HG02981 (cell line): ENCODE results near the gene ZC3H7A.
"Not testable (repeated sequence)": the region's sequence is repeated elsewhere in the genome, so short reads cannot be mapped to it uniquely, and the experiment has no call there.

ENCODE experiments used
- ATAC-seq: cut with Tn5 transposase; IDR thresholded peaks from one replicate; pipeline ENCODE4 v1.9.1; 2021; ENCODE audit warnings: mild to moderate bottlenecking, moderate library complexity; ENCODE audit not compliant: unreplicated experiment

ZC3H7A gene, protein sequence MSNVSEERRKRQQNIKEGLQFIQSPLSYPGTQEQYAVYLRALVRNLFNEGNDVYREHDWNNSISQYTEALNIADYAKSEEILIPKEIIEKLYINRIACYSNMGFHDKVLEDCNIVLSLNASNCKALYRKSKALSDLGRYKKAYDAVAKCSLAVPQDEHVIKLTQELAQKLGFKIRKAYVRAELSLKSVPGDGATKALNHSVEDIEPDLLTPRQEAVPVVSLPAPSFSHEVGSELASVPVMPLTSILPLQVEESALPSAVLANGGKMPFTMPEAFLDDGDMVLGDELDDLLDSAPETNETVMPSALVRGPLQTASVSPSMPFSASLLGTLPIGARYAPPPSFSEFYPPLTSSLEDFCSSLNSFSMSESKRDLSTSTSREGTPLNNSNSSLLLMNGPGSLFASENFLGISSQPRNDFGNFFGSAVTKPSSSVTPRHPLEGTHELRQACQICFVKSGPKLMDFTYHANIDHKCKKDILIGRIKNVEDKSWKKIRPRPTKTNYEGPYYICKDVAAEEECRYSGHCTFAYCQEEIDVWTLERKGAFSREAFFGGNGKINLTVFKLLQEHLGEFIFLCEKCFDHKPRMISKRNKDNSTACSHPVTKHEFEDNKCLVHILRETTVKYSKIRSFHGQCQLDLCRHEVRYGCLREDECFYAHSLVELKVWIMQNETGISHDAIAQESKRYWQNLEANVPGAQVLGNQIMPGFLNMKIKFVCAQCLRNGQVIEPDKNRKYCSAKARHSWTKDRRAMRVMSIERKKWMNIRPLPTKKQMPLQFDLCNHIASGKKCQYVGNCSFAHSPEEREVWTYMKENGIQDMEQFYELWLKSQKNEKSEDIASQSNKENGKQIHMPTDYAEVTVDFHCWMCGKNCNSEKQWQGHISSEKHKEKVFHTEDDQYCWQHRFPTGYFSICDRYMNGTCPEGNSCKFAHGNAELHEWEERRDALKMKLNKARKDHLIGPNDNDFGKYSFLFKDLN

DNA sequence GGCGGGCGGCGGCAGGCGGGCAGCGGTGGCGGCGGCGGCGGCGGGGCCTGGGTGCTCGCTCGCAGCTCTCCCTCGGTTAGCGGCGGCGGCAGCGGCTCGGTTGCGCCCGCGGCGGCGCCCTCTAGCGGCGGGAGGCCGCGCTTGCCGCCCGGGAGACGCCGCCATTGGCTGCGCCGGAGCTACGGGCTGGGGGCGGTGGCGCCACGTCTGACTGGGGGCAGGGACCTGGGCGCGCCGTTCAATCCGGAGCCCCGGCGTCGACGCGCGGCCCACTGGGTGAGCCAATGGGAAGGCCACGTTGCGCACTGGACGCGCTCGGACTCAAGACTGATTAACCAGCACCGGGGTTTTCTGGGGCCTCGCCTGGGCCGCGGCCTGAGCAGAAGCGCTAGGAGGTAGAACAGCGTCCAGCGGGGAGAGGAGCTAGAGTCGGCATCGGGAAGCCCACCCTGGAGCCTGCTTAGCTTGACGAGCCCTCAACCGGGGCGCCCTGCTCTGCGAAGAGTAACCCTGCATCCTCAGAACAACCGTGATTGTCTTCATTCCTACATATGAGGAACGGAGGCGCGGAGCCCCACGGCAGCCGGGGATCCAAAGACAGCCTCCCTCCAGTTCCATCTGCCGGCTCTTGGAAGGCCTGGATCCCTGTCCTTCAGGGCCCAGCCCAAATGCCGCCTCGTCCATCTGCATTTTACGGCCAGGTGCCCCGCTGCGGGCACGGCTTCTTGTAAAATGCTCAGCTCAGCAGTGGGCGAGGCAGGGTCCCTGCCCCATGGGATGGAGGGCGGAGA, at the start of gene ZC3H7A:
TSS of gene ZC3H7A (minus strand) at position 93 of the 791 bp plus-strand sequence. CDS start 14,904 bp downstream, outside the sequence.
- peak; percentile 94 for ATAC-seq

DNA sequence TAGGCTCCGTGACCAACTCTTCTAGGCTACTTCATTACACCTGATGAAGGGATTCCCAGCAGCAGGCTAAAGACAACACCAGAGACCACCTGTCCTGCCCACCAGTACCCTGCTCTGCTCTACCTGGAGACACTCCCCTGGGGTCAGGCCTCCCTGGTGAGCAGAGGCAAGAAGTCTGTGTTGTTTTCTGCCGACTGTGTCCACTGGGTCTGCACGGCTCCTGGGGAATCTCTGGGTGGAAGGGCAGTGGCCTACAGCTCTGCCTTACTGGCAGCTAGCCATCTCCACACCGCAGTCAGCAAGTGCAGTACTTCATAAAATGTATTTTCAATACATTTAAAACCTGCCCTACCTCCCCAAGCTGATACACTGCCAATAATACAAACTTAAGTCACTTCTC, 47.4 kb upstream of the ZC3H7A start:
- ATAC-seq = no peak

DNA sequence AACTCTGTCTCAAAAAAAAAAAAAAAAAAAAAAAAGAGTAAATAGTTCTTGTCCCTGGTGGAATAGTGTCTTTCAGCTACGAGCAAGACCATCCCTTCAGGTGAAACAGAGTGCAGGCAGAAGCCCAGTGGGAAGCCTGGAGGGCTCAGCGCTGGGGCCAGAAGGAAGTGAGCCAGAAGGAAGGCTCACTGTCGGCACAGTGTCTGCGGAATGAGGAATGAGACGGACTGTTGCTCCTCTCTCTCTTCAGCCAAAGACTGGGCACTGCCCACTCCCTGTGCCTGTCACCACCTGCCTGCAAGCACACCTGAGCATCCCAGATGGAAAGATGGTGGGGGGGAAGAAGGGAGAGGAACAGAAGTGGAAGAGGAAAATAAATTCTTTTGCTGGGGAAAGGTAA, 46.8 kb upstream of the ZC3H7A start:
- ATAC-seq = no peak

DNA sequence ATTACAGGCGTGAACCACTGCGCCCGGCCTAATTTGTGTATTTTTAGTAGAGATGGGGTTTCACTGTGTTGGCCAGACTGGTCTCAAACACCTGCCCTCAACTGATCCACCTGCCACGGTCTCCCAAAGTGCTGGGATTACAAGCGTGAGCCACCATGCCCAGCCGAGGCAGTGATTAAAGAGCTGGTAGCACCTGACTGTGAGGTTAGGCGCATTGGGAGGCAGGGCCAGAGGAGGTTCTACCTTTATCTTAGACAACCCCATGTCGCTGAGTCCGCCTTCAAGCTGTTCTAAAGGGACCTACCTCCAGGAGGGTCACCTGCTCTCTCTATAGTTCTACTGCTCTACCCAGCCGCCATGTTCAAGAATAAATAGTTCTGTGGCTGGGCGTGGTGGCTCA, 46.1 kb upstream of the ZC3H7A start:
- no peak for ATAC-seq

DNA sequence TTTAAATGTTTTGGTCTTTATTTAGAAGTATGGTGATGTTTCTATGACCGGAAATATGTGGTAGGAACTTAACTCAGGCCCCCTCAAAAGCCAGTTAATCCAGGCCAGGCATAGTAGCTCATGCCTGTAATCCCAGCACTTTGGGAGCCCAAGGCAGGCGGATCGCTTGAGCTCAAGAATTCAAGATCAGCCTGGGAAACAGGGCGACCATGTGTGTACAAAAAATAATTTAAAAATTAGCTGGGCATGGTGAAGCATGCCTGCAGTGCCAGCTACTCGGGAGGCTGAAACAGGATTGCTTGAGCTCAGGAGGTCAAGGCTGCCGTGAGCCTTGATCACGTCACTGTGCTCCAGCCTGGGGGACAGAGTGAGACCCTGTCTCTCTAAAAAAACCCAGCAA, 44.0 kb upstream of the ZC3H7A start:
- ATAC-seq = no peak

DNA sequence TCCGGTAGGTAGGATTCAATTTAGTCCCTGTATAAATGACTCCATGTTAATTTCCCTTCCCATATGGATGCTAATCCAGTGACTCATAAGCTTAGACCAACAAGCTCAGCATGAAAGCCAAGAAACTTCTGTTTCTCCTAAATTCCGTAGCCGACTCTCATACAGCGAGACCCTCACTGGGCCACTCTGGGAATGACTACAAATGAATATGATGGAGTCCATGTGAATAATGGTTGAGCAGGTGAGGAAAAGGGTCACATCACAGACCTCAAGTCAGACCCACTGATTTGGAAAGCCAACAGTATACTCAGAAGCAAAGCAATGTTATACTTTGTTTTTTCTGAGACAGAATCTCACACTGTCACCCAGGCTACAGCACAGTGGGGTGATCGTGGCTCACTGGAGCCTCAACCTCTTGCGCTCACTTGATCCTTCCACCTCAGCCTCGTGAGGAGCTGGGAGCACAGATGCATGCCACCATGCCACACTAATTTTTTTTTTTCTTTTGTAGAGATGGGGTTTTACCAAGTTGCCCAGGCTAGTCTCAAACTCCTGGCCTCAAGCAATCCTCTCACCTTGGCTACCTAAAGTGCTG, 39.7 kb upstream of the ZC3H7A start:
- ATAC-seq = no peak

DNA sequence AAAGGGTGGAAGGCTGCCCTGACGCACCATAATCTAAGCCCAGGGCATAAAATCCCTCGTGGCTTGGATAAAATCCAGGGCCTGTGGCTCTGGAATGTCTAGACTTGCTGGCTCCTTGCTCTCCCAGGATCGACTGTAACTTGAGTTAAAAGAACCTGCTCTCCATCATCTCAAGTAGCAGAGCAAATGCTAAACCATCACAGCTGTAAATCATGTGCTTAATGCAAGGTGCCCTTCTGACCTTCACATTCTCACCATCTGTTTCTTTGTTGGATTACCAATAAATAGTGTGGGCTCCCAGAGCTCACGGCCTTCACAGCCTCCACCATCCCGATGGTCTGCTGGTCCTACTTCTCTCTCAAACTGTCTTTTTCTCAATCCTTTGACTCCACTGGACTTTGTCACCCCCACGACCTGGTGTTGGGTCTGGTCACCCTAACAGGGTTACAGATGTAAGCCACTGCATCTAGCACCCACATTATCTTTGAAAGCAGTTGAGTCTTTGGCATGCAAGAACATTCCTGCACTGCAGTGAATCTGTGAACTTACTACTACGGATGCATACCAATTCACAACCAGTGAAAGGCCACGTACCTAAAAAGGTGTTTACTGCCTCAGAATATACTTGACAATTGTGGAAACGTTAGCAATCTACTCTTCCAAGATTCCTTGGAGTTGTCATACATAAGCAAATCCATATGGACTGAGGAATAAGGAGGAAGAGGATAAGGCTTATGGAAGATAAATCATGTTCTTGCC, 39.0 kb upstream of the ZC3H7A start:
- no peak for ATAC-seq

DNA sequence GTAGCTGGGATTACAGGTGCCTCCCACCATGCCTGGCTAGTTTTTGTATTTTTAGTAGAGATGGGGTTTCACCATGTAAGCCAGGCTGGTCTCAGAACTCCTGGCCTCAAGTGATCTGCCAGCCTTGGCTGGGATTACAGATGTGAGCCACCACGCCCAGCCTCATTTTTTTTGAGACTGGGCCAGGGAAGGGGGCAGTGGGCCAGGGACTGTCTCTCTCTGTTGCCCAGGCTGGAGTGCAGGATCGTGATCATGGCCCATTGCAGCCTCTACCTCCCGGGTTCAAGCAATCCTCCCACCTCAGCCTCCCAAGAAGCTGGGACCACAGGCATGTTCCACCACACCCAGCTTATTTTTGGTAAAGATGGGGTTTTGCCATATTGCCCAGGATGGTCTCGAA, 38.3 kb upstream of the ZC3H7A start:
- no peak for ATAC-seq

DNA sequence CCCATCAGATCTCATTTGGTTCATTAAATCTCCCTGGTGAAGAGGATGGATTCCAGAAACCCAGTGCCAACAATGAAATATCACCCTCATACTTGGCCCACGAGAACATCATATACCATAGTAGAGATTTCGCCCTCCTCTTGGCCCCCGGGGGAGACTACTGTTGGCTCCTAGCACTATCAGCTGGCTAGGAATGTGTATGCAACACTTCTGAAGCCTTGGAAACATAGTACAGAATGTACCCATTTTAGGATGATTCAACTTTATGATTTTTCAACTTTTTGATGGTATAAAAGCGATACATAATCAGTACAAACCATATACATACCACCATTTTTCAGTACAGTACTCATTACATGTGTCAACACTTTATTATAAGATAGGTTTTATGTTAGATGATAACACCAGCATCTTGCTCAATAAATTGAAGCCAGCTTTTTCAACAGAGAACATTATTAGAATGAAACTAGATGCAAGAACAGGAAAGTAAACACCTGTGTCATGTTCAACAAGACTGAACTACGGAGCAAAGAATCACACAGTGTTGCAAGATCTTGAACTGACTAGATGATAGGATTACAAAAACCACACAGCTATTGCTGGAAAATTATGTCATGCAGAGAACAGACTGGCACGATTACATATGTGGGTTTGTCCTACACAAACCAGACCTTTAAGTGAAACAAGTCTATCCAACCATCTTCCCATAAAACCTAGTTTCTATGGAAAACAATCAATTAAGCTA, 37.1 kb upstream of the ZC3H7A start:
- no peak for ATAC-seq

DNA sequence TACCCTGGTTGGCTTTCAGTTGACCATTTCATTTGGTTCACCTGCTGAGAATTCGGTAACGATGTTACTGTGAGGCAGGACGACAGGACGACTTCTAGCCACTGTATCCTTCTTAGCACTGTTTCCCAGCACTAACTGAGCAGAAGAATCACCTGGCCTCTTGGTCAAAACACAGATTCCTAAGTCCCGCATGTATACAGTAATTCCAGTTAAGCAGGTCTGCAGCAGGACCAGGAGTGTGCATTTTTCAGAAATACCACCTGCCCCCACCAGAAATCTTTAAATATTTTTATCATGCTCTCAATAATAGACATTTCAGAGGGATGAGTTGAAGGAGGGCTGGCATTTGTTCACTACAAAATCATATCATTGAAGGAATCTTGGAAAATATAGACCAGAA, 31.6 kb upstream of the ZC3H7A start:
- ATAC-seq = no peak

DNA sequence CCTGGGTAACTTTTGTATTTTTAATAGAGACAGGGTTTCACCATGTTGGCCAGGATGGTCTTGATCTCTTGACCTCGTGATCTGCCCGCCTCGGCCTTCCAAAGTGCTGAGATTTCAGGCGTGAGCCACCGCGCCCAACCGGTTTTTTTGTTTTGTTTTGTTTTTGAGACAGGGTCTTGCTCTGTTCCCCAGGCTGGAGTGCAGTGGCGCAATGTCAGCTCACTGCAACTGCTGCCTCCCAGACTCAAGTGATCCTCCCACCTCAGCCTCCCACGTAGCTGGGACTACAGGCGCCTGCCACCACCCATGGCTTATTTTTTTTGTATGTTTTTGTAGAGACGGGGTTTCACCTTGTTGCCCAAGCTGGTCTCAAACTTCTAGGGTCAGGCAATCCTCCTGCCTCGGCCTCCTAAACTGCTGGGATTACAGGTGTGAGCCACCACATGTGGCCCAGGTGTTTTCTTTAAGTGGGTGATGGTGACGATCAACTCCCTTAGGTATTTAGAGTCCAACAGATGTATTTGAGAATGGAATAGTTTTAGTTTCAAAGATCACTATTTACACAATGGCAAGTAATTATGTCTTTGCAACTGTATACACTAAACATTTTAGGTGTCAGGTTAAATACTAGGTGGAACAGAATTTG, 28.6 kb upstream of the ZC3H7A start:
- ATAC-seq = not testable (repeated sequence)

DNA sequence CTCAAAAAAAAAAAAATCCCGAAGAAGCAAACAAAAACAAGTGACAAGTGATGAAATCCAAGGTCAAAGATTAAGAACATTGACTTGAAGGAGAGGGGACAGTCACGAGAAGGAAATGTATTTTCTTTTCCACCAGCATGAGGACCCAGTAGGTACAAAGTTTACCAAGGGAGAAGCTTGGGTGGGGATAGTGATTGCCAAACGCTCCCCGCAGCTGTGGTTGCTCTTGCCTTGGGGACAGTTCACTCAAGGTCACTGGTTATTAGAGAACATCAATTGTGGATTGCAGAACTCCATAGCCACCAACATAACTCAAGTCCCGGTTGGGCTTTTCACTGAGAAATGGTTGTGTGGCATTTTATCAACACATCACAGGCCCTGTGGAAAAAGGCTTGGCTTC, 27.3 kb upstream of the ZC3H7A start:
- ATAC-seq = no peak

DNA sequence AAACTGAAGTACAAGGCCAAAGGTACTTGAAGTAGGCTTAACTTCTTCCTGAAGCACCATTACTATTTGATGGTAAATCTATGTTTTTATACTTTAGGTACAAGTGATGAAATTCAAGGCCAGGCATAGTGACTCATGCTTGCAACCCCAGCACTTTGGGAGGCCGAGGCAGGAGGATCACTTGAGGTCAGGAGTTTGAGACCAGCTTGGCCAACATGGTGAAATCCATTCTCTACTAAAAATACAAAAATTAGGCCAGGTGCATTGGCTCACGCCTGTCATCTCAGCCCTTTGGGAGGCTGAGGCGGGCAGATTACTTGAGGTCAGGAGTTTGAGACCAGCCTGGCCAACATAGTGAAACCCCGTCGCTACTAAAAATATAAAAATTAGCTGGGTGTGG, 26.6 kb upstream of the ZC3H7A start:
- not testable (repeated sequence) for ATAC-seq

DNA sequence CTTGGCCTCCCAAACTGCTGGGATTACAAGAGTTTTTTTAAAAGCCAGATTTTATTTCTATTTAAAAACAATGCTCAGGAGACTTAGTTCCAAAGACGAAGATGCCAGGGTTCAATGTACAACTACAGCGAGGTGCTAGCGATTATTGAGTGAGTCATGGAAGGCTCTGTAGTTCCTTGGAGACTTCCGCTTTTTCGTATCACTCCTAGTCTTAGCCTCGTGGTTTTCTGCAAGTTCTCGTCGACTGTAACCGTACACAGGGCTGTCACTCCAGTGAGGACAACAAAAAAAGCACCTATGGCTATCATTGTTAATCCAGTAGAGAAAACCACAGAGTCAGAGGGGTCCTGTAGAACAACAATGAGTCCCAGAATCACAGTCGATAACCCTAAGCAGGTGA, 22.7 kb upstream of the ZC3H7A start:
- ATAC-seq = no peak

DNA sequence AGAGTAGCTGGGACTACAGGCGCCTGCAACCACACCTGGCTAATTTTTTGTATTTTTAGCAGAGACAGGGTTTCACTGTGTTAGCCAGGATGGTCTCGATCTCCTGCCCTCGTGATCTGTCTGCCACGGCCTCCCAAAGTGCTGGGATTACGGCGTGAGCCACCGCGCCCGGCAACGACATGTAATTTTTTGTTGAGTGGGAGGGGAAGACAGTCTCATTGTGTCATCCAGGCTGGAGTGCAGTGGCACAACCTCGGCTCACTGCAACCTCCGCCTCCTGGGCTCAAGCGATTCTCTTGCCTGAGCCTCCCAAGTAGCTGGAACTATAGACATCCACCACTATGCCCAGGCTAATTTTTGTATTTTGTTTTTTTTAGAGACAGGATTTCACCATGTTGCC, 21.9 kb upstream of the ZC3H7A start:
- not testable (repeated sequence) for ATAC-seq

DNA sequence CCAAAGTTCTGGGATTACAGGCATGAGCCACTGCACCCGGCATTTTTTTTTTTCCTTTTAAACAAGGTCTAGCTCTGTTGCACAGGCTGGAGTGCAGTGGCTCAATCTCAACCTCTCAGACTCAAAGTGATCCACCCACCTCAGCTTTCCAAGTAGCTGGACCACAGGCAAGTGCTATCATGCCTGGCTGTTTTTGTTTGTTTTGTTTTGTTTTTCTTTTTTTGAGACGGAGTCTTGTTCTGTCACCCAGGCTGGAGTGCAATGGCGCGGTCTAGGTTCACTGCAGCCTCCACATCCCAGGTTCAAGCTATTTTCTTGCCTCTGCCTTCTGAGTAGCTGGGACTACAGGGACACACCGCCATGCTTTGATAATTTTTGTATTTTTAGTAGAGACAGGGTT, 19.1 kb upstream of the ZC3H7A start:
- ATAC-seq = no peak

DNA sequence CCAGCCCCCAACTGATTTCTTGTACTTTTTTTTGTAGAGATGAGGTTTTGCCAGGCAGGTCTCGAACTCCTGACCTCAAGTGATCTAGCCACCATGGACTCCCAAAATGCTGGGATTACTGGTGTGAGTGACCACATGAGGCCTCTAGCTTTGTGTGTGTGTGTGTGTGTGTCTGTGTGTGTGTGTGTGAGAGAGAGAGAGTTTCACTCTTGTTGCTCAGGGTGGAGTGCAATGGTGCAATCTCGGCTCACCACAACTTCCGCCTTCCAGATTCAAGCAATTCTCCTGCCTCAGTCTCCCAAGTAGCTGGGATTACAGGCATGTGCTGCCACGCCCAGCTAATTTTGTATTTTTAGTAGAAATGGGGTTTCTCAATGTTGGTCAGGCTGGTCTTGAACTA, 17.7 kb upstream of the ZC3H7A start:
- not testable (repeated sequence) for ATAC-seq

DNA sequence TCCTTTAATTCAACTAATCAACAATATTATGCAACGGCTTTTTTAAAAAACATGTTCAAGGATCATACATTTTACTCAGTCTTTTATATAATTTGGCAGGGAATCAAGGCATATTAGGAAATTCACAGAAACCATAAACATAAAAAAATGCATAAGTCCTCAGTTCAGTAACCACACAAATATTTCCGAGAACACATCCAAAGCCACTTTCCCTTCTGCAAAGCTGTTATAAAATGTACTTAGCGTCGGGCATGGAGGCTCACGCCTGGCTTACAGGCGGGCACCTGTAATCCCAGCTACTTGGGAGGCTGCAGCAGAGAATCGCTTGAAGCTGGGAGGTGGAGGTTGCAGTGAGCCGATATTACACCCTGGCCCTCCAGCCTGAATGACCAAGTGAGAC, 9.7 kb upstream of the ZC3H7A start:
- no peak for ATAC-seq

DNA sequence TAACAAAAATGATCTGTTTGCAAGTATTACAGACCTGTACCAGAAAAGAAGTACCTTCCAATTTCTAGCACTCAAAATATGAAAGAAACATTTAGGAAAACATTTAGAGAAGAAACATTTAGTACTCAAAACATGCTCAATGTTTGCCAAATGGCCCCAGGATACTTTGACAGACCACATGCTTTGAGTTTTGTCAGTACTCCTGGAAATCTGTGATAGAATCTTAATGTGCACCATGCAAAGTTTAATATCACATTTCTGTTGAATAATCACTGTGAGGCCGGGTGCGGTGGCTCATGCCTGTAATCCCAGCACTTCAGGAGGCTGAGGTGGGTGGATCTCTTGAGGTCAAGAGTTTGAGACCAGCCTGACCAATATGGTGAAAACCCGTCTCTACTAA, 8.5 kb upstream of the ZC3H7A start:
- no peak for ATAC-seq
